ENCODE results near the gene SERPINE1.
"Not testable (repeated sequence)": the region's sequence is repeated elsewhere in the genome, so short reads cannot be mapped to it uniquely, and the experiment has no call there.

The SERPINE1 gene

GRCh38 chr7:101120315-101120714 is 6.6 kb upstream of the SERPINE1 start:
- Histone ChIP-seq H3K4me3 (replicated peaks; ENCODE audit: low read depth, low read length) (no peak overlapping the region), H3K36me3 (ENCODE audit: control insufficient read depth, insufficient read depth, low read length) (no peaks in the 10 kb centered on the region), H3K27me3 (replicated peaks; ENCODE audit: control insufficient read depth, insufficient read depth, low read length) (no peaks in the 10 kb centered on the region; the same call in 1 of the 2 replicates)
- no peak for TF ChIP-seq CTCF (IDR thresholded peaks at IDR 0.05; ENCODE audit: insufficient read depth, low read length, poor library complexity, severe bottlenecking)
- no peak for DNase-seq (ENCODE audit: extremely low read depth, insufficient read length)

- DNase-seq (ENCODE audit: extremely low read depth, insufficient read length); H3K36me3 ChIP-seq (ENCODE audit: control insufficient read depth, insufficient read depth, low read length); H3K27me3 ChIP-seq (replicated peaks; ENCODE audit: control insufficient read depth, insufficient read depth, low read length): not testable (repeated sequence)
- H3K4me3 ChIP-seq (replicated peaks; ENCODE audit: low read depth, low read length), result peak overlapping the region; percentile 56; the same call in 1 of the 2 replicates
Observed at GRCh38 chr7:101121631-101121990, 5.3 kb upstream of the SERPINE1 start.

- H3K27me3 ChIP-seq (replicated peaks; ENCODE audit: control insufficient read depth, insufficient read depth, low read length), result no peaks in the 10 kb centered on the region; the same call in 1 of the 2 replicates
- DNase-seq (ENCODE audit: extremely low read depth, insufficient read length), result no peak
- no peak for TF ChIP-seq CTCF (IDR thresholded peaks at IDR 0.05; ENCODE audit: insufficient read depth, low read length, poor library complexity, severe bottlenecking)
- peak overlapping the region; percentile 56 for H3K4me3 ChIP-seq (replicated peaks; ENCODE audit: low read depth, low read length)
- H3K36me3 ChIP-seq (ENCODE audit: control insufficient read depth, insufficient read depth, low read length), result no peaks in the 10 kb centered on the region
Observed at GRCh38 chr7:101121991-101122932, 4.6 kb upstream of the SERPINE1 start.

GRCh38 chr7:101122933-101123702 is 3.8 kb upstream of the SERPINE1 start:
- H3K36me3 ChIP-seq (ENCODE audit: control insufficient read depth, insufficient read depth, low read length), result no peaks in the 10 kb centered on the region
- H3K4me3 ChIP-seq (replicated peaks; ENCODE audit: low read depth, low read length), result no peak overlapping the region
- TF ChIP-seq CTCF (IDR thresholded peaks at IDR 0.05; ENCODE audit: insufficient read depth, low read length, poor library complexity, severe bottlenecking), result no peak
- no peaks in the 10 kb centered on the region; the same call in 1 of the 2 replicates for H3K27me3 ChIP-seq (replicated peaks; ENCODE audit: control insufficient read depth, insufficient read depth, low read length)
- no peak for DNase-seq (ENCODE audit: extremely low read depth, insufficient read length)

- no peak for TF ChIP-seq CTCF (IDR thresholded peaks at IDR 0.05; ENCODE audit: insufficient read depth, low read length, poor library complexity, severe bottlenecking)
- no peak for DNase-seq (ENCODE audit: extremely low read depth, insufficient read length)
- Histone ChIP-seq H3K27me3 (replicated peaks; ENCODE audit: control insufficient read depth, insufficient read depth, low read length) (no peaks in the 10 kb centered on the region; the same call in 1 of the 2 replicates), H3K36me3 (ENCODE audit: control insufficient read depth, insufficient read depth, low read length) (no peaks in the 10 kb centered on the region), H3K4me3 (replicated peaks; ENCODE audit: low read depth, low read length) (no peak overlapping the region)
Observed at GRCh38 chr7:101123703-101124068, 3.2 kb upstream of the SERPINE1 start.
